HEK293 (cell line): ENCODE results near the gene TCAP.

Source experiments
- AEBP2 ChIP-seq: fragments of 450-650 bp; formaldehyde crosslinking; IDR thresholded peaks from 2 replicates; pipeline ENCODE4 v1.5.1; 2016; ENCODE audit warnings: missing biosample characterization, missing genetic modification characterization, borderline replicate concordance
- HOXD13 ChIP-seq: sonication (generic); formaldehyde crosslinking; IDR thresholded peaks from 2 replicates; pipeline ENCODE4 v1.8.0; 2022; ENCODE audit warnings: missing genetic modification reagents, borderline replicate concordance
- IKZF3 ChIP-seq: fragments of 450-650 bp; IDR thresholded peaks from 2 replicates; pipeline ENCODE4 v1.5.0; 2018; ENCODE audit warnings: missing biosample characterization, mild to moderate bottlenecking, missing genetic modification characterization, moderate library complexity
- MEIS1 ChIP-seq: sonication (generic); formaldehyde crosslinking; IDR thresholded peaks from 2 replicates; pipeline ENCODE4 v1.8.1; 2022; ENCODE audit warnings: missing genetic modification reagents, mild to moderate bottlenecking, borderline replicate concordance
- OVOL3 ChIP-seq: fragments of 450-650 bp; formaldehyde crosslinking; IDR thresholded peaks from 2 replicates; pipeline ENCODE4 v1.5.1; 2016; ENCODE audit warnings: missing biosample characterization, missing genetic modification characterization
- SP7 ChIP-seq: fragments of 450-650 bp; formaldehyde crosslinking; IDR thresholded peaks from 2 replicates; pipeline ENCODE4 v1.5.1; 2016; ENCODE audit warnings: missing biosample characterization, missing genetic modification characterization
- ZBTB10 ChIP-seq: fragments of 450-650 bp; formaldehyde crosslinking; IDR thresholded peaks from 2 replicates; pipeline ENCODE4 v1.5.1; 2016; ENCODE audit warnings: missing biosample characterization, missing genetic modification characterization
- ZBTB48 ChIP-seq: fragments of 450-650 bp; formaldehyde crosslinking; IDR thresholded peaks from 2 replicates; pipeline ENCODE4 v1.5.1; 2016; ENCODE audit warnings: missing biosample characterization, missing genetic modification characterization
- ZBTB49 ChIP-seq: fragments of 450-650 bp; formaldehyde crosslinking; IDR thresholded peaks from 2 replicates; pipeline ENCODE4 v1.5.1; 2016; ENCODE audit warnings: missing biosample characterization, missing genetic modification characterization, low read depth
- ZBTB7A ChIP-seq: fragments of 450-650 bp; formaldehyde crosslinking; IDR thresholded peaks from 2 replicates; pipeline ENCODE4 v1.5.1; 2016; ENCODE audit warnings: low read depth, missing biosample characterization, missing genetic modification characterization
- ZFP41 ChIP-seq: fragments of 450-650 bp; formaldehyde crosslinking; IDR thresholded peaks from 2 replicates; pipeline ENCODE4 v1.5.1; 2016; ENCODE audit warnings: missing biosample characterization, missing genetic modification characterization, borderline replicate concordance
- ZFP69B ChIP-seq: fragments of 450-650 bp; formaldehyde crosslinking; IDR thresholded peaks from 2 replicates; pipeline ENCODE4 v1.5.1; 2016; ENCODE audit warnings: missing biosample characterization, missing genetic modification characterization
- ZNF114 ChIP-seq: fragments of 450-650 bp; formaldehyde crosslinking; IDR thresholded peaks from 2 replicates; pipeline ENCODE4 v1.5.0; 2017; ENCODE audit warnings: missing biosample characterization, missing genetic modification characterization
- ZNF274 ChIP-seq, 2 experiments: fragments of 200-500 bp in 1 of 2; fragments of 450-650 bp in 1 of 2; sonication (Bioruptor generic) in 1 of 2; formaldehyde crosslinking in 1 of 2; IDR thresholded peaks; 2 replicates each; pipeline versions ENCODE4 v1.5.1 to v1.6.1; 2014 to 2016; ENCODE audit warnings: borderline replicate concordance in 1 of 2, inconsistent platforms in 1 of 2, low read length in 1 of 2, missing biosample characterization in 1 of 2, missing genetic modification characterization in 1 of 2
- ZNF335 ChIP-seq: fragments of 450-650 bp; formaldehyde crosslinking; conservative IDR thresholded peaks from 2 replicates; pipeline ENCODE4 v1.5.1; 2016; ENCODE audit warnings: missing biosample characterization, missing genetic modification characterization
- ZNF404 ChIP-seq: fragments of 450-650 bp; formaldehyde crosslinking; IDR thresholded peaks from 2 replicates; pipeline ENCODE4 v1.5.1; 2017; ENCODE audit warnings: missing biosample characterization, missing genetic modification characterization
- ZNF433 ChIP-seq: fragments of 450-650 bp; formaldehyde crosslinking; IDR thresholded peaks from 2 replicates; pipeline ENCODE4 v1.5.1; 2016; ENCODE audit warnings: missing biosample characterization, missing genetic modification characterization, low read depth
- ZNF513 ChIP-seq: fragments of 450-650 bp; IDR thresholded peaks from 2 replicates; pipeline ENCODE4 v1.5.1; 2018; ENCODE audit warnings: missing biosample characterization, missing genetic modification characterization
- ZNF561 ChIP-seq: fragments of 450-650 bp; IDR thresholded peaks from 2 replicates; pipeline ENCODE4 v1.5.1; 2018; ENCODE audit warnings: missing biosample characterization, missing genetic modification characterization, borderline replicate concordance
- ZNF600 ChIP-seq: fragments of 450-650 bp; formaldehyde crosslinking; IDR thresholded peaks from 2 replicates; pipeline ENCODE4 v1.5.1; 2016; ENCODE audit warnings: missing biosample characterization, missing genetic modification characterization
- ZNF639 ChIP-seq: fragments of 450-650 bp; formaldehyde crosslinking; IDR thresholded peaks from 2 replicates; pipeline ENCODE4 v1.5.1; 2016; ENCODE audit warnings: missing biosample characterization, missing genetic modification characterization
- ZNF677 ChIP-seq: fragments of 450-650 bp; IDR thresholded peaks from 2 replicates; pipeline ENCODE4 v1.5.0; 2018; ENCODE audit warnings: missing biosample characterization, mild to moderate bottlenecking, missing genetic modification characterization, moderate library complexity
- ZNF768 ChIP-seq: fragments of 450-650 bp; formaldehyde crosslinking; IDR thresholded peaks from 2 replicates; pipeline ENCODE4 v1.5.1; 2018; ENCODE audit warnings: missing biosample characterization, mild to moderate bottlenecking, missing genetic modification characterization
- ZNF792 ChIP-seq: fragments of 450-650 bp; formaldehyde crosslinking; IDR thresholded peaks from 2 replicates; pipeline ENCODE4 v1.5.1; 2016; ENCODE audit warnings: missing biosample characterization, missing genetic modification characterization
- ZNF830 ChIP-seq: fragments of 450-650 bp; IDR thresholded peaks from 2 replicates; pipeline ENCODE4 v1.5.0; 2018; ENCODE audit warnings: missing biosample characterization, missing genetic modification characterization, low read depth, mild to moderate bottlenecking, moderate library complexity
- ZNF837 ChIP-seq: fragments of 450-650 bp; formaldehyde crosslinking; IDR thresholded peaks from 2 replicates; pipeline ENCODE4 v1.5.1; 2016; ENCODE audit warnings: missing biosample characterization, missing genetic modification characterization
- ZSCAN30 ChIP-seq: fragments of 450-650 bp; IDR thresholded peaks from 2 replicates; pipeline ENCODE4 v1.5.1; 2018; ENCODE audit warnings: missing biosample characterization, mild to moderate bottlenecking, missing genetic modification characterization, moderate library complexity
- ZSCAN4 ChIP-seq: fragments of 450-650 bp; formaldehyde crosslinking; IDR thresholded peaks from 2 replicates; pipeline ENCODE4 v1.5.1; 2017; ENCODE audit warnings: missing biosample characterization, missing genetic modification characterization

TCAP gene

GRCh38 chr17:39687546-39688474 is 22.7 kb downstream of the TCAP start, which contains the start of gene PGAP3 (continued):
- TF ChIP-seq ZNF600 (tag by site-specific recombination) (no peak), ZBTB10 (tag by site-specific recombination) (peak; percentile 51; the same call in 1 of the 2 replicates), ZNF830 (tag by site-specific recombination) (no peak), ZNF639 (no peak), ZNF274 (IDR thresholded peaks at IDR 0.05; ENCODE audit: low read length) (no peak), ZNF274 (tag by site-specific recombination; IDR thresholded peaks at IDR 0.05; ENCODE audit: borderline replicate concordance) (no peak), SP7 (tag by site-specific recombination) (peak; percentile 58; the same call in 1 of the 2 replicates), ZNF335 (tag by site-specific recombination) (peak; percentile 84), ZNF677 (tag by site-specific recombination) (no peak), OVOL3 (tag by site-specific recombination) (no peak), ZNF404 (tag by site-specific recombination) (no peak), ZFP41 (tag by site-specific recombination) (no peak), MEIS1 (CRISPR knock-in tag) (no peak), ZNF561 (tag by site-specific recombination) (peak; percentile 55; the same call in 1 of the 2 replicates), ZNF513 (tag by site-specific recombination) (no peak), ZSCAN4 (no peak), ZBTB48 (tag by site-specific recombination) (0 out of 2 replicates have a peak, but pooled peaks have one; percentile 16), ZSCAN30 (no peak), ZFP69B (tag by site-specific recombination) (no peak), ZNF792 (tag by site-specific recombination) (no peak), ZNF114 (tag by site-specific recombination) (no peak), ZNF768 (tag by site-specific recombination) (no peak), ZBTB7A (tag by site-specific recombination) (no peak), ZNF837 (no peak), HOXD13 (CRISPR knock-in tag) (no peak), IKZF3 (tag by site-specific recombination) (peak; percentile 52; the same call in 1 of the 2 replicates), ZBTB49 (no peak), AEBP2 (tag by site-specific recombination) (no peak), ZNF433 (tag by site-specific recombination) (no peak)
